DOHH2 (cell line): Measurements from ENCODE around the gene CYP46A1.

ENCODE experiments used
- H3F3A ChIP-seq: fragments of 200-600 bp; sonication (generic), shearing (Covaris generic); 2 replicates; pipeline ENCODE4 v1.6.0; 2016; ENCODE audit warnings: antibody characterized with exemption, mild to moderate bottlenecking; ENCODE audit not compliant: control insufficient read depth, insufficient read depth
- H3K27ac ChIP-seq: fragments of 200-600 bp; sonication (generic); 2 replicates; pipeline ENCODE4 v1.5.1; 2014; ENCODE audit warnings: low read depth, mild to moderate bottlenecking, low read length, moderate library complexity
- H3K27me3 ChIP-seq: fragments of 200-600 bp; sonication (generic); 2 replicates; pipeline ENCODE4 v1.6.1; 2014; ENCODE audit warnings: mild to moderate bottlenecking, low read length, mixed read lengths; ENCODE audit not compliant: control insufficient read depth
- H3K36me3 ChIP-seq: fragments of 200-600 bp; sonication (generic); 2 replicates; pipeline ENCODE4 v1.6.1; 2014; ENCODE audit warnings: mild to moderate bottlenecking, low read length, moderate library complexity, mixed read lengths; ENCODE audit not compliant: control insufficient read depth
- H3K4me1 ChIP-seq: fragments of 200-600 bp; sonication (generic); 2 replicates; pipeline ENCODE4 v1.6.1; 2014; ENCODE audit warnings: mild to moderate bottlenecking, low read length, mixed read lengths; ENCODE audit not compliant: control insufficient read depth
- H3K4me2 ChIP-seq: fragments of 200-600 bp; sonication (generic); 2 replicates; pipeline ENCODE4 v1.6.0; 2014; ENCODE audit warnings: mild to moderate bottlenecking, low read length, moderate library complexity
- H3K4me3 ChIP-seq: fragments of 200-600 bp; sonication (generic); 2 replicates; pipeline ENCODE4 v1.5.1; 2014; ENCODE audit warnings: mild to moderate bottlenecking, low read length, mixed read lengths
- H3K79me2 ChIP-seq: fragments of 200-600 bp; sonication (generic); 2 replicates; pipeline ENCODE4 v1.6.1; 2014; ENCODE audit warnings: mild to moderate bottlenecking, low read length, mixed read lengths; ENCODE audit not compliant: control insufficient read depth
- H3K9me2 ChIP-seq: fragments of 200-600 bp; sonication (generic); replicated peaks from 2 replicates; pipeline ENCODE4 v1.6.1; 2014; ENCODE audit warnings: mild to moderate bottlenecking, low read length, mixed read lengths; ENCODE audit not compliant: control insufficient read depth
- H3K9me3 ChIP-seq: fragments of 200-600 bp; sonication (generic); 2 replicates; pipeline ENCODE4 v1.6.1; 2014; ENCODE audit warnings: antibody characterized with exemption, low read length, mixed read lengths; ENCODE audit not compliant: control insufficient read depth, insufficient read depth
- H4K20me1 ChIP-seq: fragments of 200-600 bp; sonication (generic); 2 replicates; pipeline ENCODE4 v1.6.0; 2014; ENCODE audit warnings: low read depth, mild to moderate bottlenecking, antibody characterized with exemption, low read length, moderate library complexity; ENCODE audit not compliant: control insufficient read depth, insufficient read depth
- CTCF ChIP-seq: fragments of 200-600 bp; sonication (generic); IDR thresholded peaks from one replicate; pipeline ENCODE4 v1.5.1; 2014; ENCODE audit warnings: antibody characterized with exemption, mild to moderate bottlenecking, low read depth, low read length; ENCODE audit not compliant: poor library complexity, severe bottlenecking
- EZH2phosphoT487 ChIP-seq: fragments of 200-600 bp; sonication (generic); IDR thresholded peaks from 2 replicates; pipeline ENCODE4 v1.6.1; 2017; ENCODE audit warnings: borderline replicate concordance, mild to moderate bottlenecking, antibody characterized with exemption, low read length, moderate library complexity, mixed read lengths

CYP46A1 gene

GRCh38 chr14:99699085-99699760 lies 15.1 kb downstream of the CYP46A1 start:
- no peak overlapping the region for H3K4me3 ChIP-seq
- H4K20me1 ChIP-seq: no peaks in the 10 kb centered on the region
- TF ChIP-seq CTCF (no peak), EZH2phosphoT487 (no peak)
- no peaks in the 10 kb centered on the region for H3K79me2 ChIP-seq
- no peaks in the 10 kb centered on the region for H3F3A ChIP-seq
- H3K9me3 ChIP-seq: peaks cover 12% of the 10 kb centered on the region
- no peaks in the 10 kb centered on the region for H3K27me3 ChIP-seq
- no peak overlapping the region for H3K4me2 ChIP-seq
- H3K9me2 ChIP-seq: no peaks in the 10 kb centered on the region
- no peak overlapping the region for H3K27ac ChIP-seq
- H3K4me1 ChIP-seq: no peaks in the 10 kb centered on the region
- no peaks in the 10 kb centered on the region for H3K36me3 ChIP-seq

GRCh38 chr14:99699861-99700260 lies 15.8 kb downstream of the CYP46A1 start:
- H3K27me3 ChIP-seq: no peaks in the 10 kb centered on the region
- H3K4me2 ChIP-seq: no peak overlapping the region
- no peaks in the 10 kb centered on the region for H3F3A ChIP-seq
- no peak for TF ChIP-seq CTCF
- no peak for TF ChIP-seq EZH2phosphoT487
- H3K79me2 ChIP-seq: no peaks in the 10 kb centered on the region
- H3K9me3 ChIP-seq: peaks cover 12% of the 10 kb centered on the region
- H3K4me1 ChIP-seq: no peaks in the 10 kb centered on the region
- H4K20me1 ChIP-seq: no peaks in the 10 kb centered on the region
- no peaks in the 10 kb centered on the region for H3K36me3 ChIP-seq
- H3K9me2 ChIP-seq: no peaks in the 10 kb centered on the region
- H3K4me3 ChIP-seq: no peak overlapping the region
- H3K27ac ChIP-seq: no peak overlapping the region

GRCh38 chr14:99700379-99700778 lies 16.3 kb downstream of the CYP46A1 start:
- H3K4me3 ChIP-seq: no peak overlapping the region
- no peaks in the 10 kb centered on the region for H3K36me3 ChIP-seq
- no peaks in the 10 kb centered on the region for H3K27me3 ChIP-seq
- TF ChIP-seq CTCF: no peak
- no peak for TF ChIP-seq EZH2phosphoT487
- no peaks in the 10 kb centered on the region for H3F3A ChIP-seq
- no peaks in the 10 kb centered on the region for H4K20me1 ChIP-seq
- H3K4me1 ChIP-seq: no peaks in the 10 kb centered on the region
- no peak overlapping the region for H3K27ac ChIP-seq
- no peaks in the 10 kb centered on the region for H3K9me2 ChIP-seq
- peaks cover 12% of the 10 kb centered on the region for H3K9me3 ChIP-seq
- H3K4me2 ChIP-seq: no peak overlapping the region
- no peaks in the 10 kb centered on the region for H3K79me2 ChIP-seq
